DND-41 (cell line): ENCODE data around the gene BCAS2.

Experiments
- EZH2 ChIP-seq: IDR thresholded peaks from 3 replicates; pipeline ENCODE4 v1.6.1; 2012; ENCODE audit warnings: borderline replicate concordance, low read depth, mild to moderate bottlenecking, moderate library complexity, low read length, inconsistent platforms; ENCODE audit not compliant: severe bottlenecking
- TF ChIP-seq, protein P1 (sequence below): IDR thresholded peaks from 2 replicates; pipeline ENCODE4 v1.5.1; 2012; ENCODE audit warnings: borderline replicate concordance, low read length, moderate library complexity, mild to moderate bottlenecking; ENCODE audit not compliant: poor library complexity, severe bottlenecking; ENCODE audit errors: extremely low read depth

DNA sequence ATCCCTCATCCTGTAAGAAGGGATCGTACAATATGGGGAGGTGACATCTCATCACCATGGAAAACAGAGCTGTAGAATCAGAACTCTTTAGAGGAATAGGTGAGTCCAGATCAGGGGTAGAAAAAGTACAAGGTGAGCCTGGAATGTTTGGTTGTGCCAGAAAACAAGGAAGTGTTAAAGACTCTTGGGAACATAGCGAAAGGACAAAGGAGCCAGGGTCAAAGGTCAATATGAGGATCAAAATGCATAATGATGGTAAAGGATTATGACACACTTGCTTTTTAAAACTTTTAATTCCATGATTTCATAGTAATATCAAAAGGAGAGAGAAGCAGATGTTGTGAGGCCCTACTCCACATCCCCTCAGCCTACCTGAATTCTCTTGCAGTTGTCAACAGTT, 51.2 kb downstream of the BCAS2 start:
- TF ChIP-seq EZH2, result no peak
- TF ChIP-seq, protein P1, sequence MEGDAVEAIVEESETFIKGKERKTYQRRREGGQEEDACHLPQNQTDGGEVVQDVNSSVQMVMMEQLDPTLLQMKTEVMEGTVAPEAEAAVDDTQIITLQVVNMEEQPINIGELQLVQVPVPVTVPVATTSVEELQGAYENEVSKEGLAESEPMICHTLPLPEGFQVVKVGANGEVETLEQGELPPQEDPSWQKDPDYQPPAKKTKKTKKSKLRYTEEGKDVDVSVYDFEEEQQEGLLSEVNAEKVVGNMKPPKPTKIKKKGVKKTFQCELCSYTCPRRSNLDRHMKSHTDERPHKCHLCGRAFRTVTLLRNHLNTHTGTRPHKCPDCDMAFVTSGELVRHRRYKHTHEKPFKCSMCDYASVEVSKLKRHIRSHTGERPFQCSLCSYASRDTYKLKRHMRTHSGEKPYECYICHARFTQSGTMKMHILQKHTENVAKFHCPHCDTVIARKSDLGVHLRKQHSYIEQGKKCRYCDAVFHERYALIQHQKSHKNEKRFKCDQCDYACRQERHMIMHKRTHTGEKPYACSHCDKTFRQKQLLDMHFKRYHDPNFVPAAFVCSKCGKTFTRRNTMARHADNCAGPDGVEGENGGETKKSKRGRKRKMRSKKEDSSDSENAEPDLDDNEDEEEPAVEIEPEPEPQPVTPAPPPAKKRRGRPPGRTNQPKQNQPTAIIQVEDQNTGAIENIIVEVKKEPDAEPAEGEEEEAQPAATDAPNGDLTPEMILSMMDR, result no peak
